Measurements from ENCODE around the gene SEL1L2.

Gene SEL1L2

GRCh38 chr20:13953227-13953626 is 37.2 kb downstream of the SEL1L2 start:
- TF ChIP-seq ZNF274 (IDR thresholded peaks at IDR 0.05; ENCODE audit: low read depth, low read length), result no peak
- no peak overlapping the region for H3K4me3 ChIP-seq (ENCODE audit: low read length)

GRCh38 chr20:13947719-13948118 is 42.7 kb downstream of the SEL1L2 start:
- no peak overlapping the region for H3K4me3 ChIP-seq (ENCODE audit: low read length)
- TF ChIP-seq ZNF274 (IDR thresholded peaks at IDR 0.05; ENCODE audit: low read depth, low read length), result no peak

GRCh38 chr20:13941031-13941430 is 49.4 kb downstream of the SEL1L2 start:
- no peak overlapping the region for H3K4me3 ChIP-seq (ENCODE audit: low read length)
- no peak for TF ChIP-seq ZNF274 (IDR thresholded peaks at IDR 0.05; ENCODE audit: low read depth, low read length)

- no peak for TF ChIP-seq ZNF274 (IDR thresholded peaks at IDR 0.05; ENCODE audit: low read depth, low read length)
- H3K4me3 ChIP-seq (ENCODE audit: low read length), result no peak overlapping the region
Observed at GRCh38 chr20:13936781-13937576, 53.4 kb downstream of the SEL1L2 start.

- H3K4me3 ChIP-seq (ENCODE audit: low read length), result no peak overlapping the region
- no peak for TF ChIP-seq ZNF274 (IDR thresholded peaks at IDR 0.05; ENCODE audit: low read depth, low read length)
Observed at GRCh38 chr20:13934992-13935894, 55.2 kb downstream of the SEL1L2 start.

- no peak for TF ChIP-seq ZNF274 (IDR thresholded peaks at IDR 0.05; ENCODE audit: low read depth, low read length)
- no peak overlapping the region for H3K4me3 ChIP-seq (ENCODE audit: low read length)
Observed at GRCh38 chr20:13930281-13930680, 60.1 kb downstream of the SEL1L2 start.

- no peak overlapping the region for H3K4me3 ChIP-seq (ENCODE audit: low read length)
- TF ChIP-seq ZNF274 (IDR thresholded peaks at IDR 0.05; ENCODE audit: low read depth, low read length), result no peak
Observed at GRCh38 chr20:13929836-13930235, 60.6 kb downstream of the SEL1L2 start.

GRCh38 chr20:13928901-13929300 is 61.5 kb downstream of the SEL1L2 start:
- H3K4me3 ChIP-seq (ENCODE audit: low read length), result no peak overlapping the region
- no peak for TF ChIP-seq ZNF274 (IDR thresholded peaks at IDR 0.05; ENCODE audit: low read depth, low read length)

GRCh38 chr20:13927171-13927570 is 63.2 kb downstream of the SEL1L2 start:
- H3K4me3 ChIP-seq (ENCODE audit: low read length), result no peak overlapping the region
- TF ChIP-seq ZNF274 (IDR thresholded peaks at IDR 0.05; ENCODE audit: low read depth, low read length), result no peak

GRCh38 chr20:13922241-13922640 is 68.2 kb downstream of the SEL1L2 start:
- TF ChIP-seq ZNF274 (IDR thresholded peaks at IDR 0.05; ENCODE audit: low read depth, low read length), result no peak
- no peak overlapping the region for H3K4me3 ChIP-seq (ENCODE audit: low read length)

GRCh38 chr20:13915284-13915683 is 75.1 kb downstream of the SEL1L2 start:
- H3K4me3 ChIP-seq (ENCODE audit: low read length), result no peak overlapping the region
- no peak for TF ChIP-seq ZNF274 (IDR thresholded peaks at IDR 0.05; ENCODE audit: low read depth, low read length)

GRCh38 chr20:13913572-13913971 is 76.8 kb downstream of the SEL1L2 start:
- no peak overlapping the region for H3K4me3 ChIP-seq (ENCODE audit: low read length)
- TF ChIP-seq ZNF274 (IDR thresholded peaks at IDR 0.05; ENCODE audit: low read depth, low read length), result no peak

GRCh38 chr20:13913131-13913530 is 77.3 kb downstream of the SEL1L2 start:
- no peak overlapping the region for H3K4me3 ChIP-seq (ENCODE audit: low read length)
- no peak for TF ChIP-seq ZNF274 (IDR thresholded peaks at IDR 0.05; ENCODE audit: low read depth, low read length)

- H3K4me3 ChIP-seq (ENCODE audit: low read length), result no peak overlapping the region
- TF ChIP-seq ZNF274 (IDR thresholded peaks at IDR 0.05; ENCODE audit: low read depth, low read length), result no peak
Observed at GRCh38 chr20:13910492-13910891, 79.9 kb downstream of the SEL1L2 start.

GRCh38 chr20:13909067-13909466 is 81.3 kb downstream of the SEL1L2 start:
- no peak for TF ChIP-seq ZNF274 (IDR thresholded peaks at IDR 0.05; ENCODE audit: low read depth, low read length)
- no peak overlapping the region for H3K4me3 ChIP-seq (ENCODE audit: low read length)
